CD4-positive, alpha-beta T cell treated with Interleukin-4 for 1 hour (primary cell): ENCODE measurements around the gene PAK4.

ENCODE experiments used
- DNase-seq, 2 donors: peaks; one replicate each; pipeline ENCODE4 v3.0.0-alpha.2; 2020 to 2022

PAK4 gene

DNA sequence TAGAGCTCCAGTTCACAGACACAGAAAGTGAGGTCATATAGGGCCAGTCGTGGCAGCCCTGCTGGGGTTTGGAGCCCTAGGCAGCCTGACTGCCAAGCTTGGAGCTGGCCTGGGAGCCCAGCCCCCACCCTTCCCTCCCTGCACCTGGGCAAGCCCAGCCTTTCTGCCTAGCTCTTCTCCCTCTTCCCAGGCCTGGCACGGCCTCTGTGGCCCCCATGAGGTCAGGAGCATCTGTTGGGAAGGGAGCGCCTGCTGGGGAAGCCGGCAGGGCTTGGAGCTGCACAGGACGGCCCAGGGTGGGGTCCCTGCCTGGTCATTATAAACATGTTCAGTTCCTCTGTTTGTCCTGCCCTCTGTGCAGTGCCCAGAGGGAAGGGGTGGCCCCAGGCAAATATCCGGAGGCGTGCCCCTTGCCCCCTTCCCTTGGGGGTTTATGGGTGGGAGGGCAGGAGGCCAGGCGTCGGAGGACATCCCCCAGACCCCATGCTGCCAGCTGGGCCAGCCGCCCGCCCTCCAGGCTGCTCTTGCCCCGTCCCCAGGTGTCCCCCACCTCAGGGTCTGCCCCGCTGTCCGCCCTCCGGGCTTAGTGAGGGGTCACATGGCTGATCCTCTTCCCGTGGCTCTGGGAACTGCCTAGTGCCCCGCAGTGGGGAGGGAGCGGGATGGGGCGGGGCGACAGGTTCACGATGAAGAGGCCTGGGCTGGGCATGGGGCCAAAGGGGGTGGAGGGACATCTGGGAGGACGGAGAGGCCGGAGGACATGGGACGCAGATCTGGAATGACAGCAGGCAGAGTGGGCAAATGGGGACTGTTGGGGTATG lies 41.2 kb downstream of the PAK4 start:
- no peak for DNase-seq

DNA sequence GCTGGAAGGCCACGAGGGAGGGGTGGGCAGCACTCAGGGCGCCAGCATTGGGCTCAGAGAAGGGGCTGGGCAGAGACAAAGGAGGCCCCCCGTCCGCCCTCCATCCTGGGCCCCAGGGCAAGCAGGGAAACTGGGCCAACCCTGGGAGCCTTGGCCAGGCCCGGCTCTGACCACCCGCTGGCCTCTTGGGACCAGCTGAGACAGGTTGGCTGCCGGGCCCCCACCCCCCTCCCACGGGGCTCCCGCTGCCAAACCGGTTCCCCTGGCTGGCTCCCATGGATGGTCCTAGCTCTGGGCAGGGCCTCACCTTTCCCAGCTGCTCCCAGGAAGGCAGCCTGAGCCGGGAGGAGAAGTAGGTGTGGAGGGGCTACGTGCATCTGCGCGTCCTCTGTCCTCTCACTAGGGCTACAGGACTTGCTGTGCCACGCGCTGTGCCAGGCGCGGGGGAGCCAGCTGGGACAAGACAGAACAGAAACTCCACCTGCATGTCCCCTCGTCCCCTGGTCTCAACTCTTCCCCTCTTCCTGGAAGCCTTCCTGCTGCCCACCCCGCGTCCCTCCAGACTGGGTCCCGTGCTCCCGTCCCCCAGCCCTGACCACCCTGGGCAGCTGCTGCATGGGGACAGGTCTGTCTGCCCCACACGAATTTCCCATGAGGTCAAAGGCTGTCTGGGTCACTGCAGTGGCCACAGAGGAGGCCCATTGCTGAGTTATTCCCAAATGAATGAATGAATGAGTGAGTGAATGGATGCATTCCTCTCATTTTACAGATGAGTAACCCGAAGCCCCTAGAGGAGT lies 42.1 kb downstream of the PAK4 start:
- no peak for DNase-seq

DNA sequence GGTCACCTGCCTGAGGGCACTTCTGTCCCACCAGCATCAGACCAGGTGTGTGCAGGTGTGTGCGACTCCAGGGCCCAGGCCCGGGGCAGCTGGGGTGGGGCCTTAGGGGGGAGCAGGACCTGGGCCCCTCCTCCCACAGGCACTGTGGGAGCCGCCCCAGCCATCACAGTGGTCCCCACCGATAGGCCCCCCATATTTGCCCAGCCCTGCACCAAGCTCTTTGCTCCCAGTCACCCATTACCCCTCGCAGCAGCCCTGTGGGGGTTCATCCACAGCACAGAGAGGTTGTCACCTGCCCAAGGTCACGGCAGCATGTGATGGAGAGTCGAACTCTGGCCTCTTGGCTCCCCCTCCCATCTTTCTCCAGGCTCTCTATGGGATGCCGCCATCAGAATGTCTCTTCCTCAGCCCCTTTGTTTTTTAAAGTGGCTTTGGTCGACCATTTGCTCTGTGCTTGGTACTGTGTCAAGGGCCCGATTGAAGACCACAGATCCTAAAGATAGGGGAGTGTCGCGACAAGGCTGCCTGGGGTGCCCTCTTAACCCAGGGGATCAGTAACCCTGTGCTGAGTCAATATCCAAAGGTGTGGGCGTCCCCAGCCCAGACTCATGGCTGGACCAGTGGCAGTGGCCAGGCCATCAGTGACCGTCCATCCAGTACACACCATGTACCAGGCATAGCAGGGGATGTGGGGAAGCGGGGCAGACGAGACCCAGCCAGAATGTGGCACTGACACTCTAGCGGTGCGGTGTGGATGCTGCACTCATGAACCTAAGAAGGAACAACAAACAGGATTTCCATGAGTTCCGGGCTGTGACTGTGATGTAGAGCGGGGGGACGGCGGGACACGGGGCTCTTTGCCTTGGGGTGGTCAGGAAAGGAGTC lies 42.9 kb downstream of the PAK4 start:
- no peak for DNase-seq

DNA sequence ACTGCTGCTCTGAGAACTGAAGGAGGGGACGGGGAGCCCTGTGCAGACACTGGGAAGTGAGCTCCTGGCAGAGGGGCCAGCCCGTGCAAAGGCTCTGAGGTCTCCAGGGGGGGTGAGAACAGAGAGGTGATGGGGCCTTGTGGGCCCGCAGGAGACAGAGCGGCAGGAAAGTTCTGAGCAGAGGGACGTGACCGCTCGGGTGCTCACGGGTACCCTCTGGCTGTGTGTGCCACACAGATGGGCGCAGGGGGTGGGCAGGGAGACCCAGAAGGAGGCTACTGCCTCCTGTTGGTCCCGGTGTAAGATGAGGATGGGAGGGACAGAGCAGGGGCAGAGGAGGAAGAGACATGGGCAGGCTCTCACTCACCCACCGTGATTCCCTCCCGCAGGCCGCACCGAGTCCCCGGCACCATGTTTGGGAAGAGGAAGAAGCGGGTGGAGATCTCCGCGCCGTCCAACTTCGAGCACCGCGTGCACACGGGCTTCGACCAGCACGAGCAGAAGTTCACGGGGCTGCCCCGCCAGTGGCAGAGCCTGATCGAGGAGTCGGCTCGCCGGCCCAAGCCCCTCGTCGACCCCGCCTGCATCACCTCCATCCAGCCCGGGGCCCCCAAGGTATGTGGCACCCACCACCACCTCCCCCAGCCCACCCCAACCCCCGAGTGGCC lies 43.7 kb downstream of the PAK4 start:
- DNase-seq = no peak

DNA sequence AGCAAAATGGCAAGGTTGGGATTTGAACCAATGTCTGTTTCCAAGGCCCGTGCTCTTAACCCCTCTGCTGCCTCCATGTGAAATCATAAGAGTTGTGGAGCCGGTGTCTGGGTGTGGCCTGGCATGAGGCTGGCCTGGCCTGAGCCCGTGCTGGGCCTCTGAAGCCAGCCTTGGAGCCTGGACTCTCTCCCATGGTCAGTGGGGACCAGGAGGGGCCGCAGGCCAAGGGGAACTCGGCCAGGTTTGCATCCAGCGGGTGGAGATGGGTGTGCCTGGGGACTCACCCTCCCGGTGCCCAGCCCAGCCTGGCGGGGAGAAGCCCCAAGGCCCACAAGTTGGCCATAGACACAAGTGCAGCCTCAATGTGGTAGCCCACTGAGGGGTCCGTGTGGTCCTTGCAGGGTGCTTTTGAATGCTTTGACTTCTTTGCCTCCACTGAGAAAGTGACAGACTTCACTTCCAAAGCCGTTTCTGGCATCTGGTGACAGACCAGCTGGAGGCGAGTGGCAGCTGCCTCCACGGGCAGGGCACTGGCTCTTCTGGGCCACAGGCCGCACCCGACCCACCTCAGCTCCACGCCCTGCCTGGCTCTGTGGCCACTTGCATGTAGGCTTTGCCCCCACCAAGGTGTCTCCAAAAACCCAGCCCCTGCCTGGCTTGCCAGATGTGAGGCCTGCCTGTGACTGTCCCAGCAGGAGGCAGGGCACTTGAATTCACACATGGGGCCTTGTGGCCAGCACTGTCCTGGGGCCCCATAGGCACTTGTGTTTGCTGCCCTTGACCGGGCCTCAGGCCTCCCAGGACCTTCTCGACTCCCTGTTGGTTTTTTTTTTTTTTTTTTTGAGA lies 45.0 kb downstream of the PAK4 start:
- DNase-seq = no peak

DNA sequence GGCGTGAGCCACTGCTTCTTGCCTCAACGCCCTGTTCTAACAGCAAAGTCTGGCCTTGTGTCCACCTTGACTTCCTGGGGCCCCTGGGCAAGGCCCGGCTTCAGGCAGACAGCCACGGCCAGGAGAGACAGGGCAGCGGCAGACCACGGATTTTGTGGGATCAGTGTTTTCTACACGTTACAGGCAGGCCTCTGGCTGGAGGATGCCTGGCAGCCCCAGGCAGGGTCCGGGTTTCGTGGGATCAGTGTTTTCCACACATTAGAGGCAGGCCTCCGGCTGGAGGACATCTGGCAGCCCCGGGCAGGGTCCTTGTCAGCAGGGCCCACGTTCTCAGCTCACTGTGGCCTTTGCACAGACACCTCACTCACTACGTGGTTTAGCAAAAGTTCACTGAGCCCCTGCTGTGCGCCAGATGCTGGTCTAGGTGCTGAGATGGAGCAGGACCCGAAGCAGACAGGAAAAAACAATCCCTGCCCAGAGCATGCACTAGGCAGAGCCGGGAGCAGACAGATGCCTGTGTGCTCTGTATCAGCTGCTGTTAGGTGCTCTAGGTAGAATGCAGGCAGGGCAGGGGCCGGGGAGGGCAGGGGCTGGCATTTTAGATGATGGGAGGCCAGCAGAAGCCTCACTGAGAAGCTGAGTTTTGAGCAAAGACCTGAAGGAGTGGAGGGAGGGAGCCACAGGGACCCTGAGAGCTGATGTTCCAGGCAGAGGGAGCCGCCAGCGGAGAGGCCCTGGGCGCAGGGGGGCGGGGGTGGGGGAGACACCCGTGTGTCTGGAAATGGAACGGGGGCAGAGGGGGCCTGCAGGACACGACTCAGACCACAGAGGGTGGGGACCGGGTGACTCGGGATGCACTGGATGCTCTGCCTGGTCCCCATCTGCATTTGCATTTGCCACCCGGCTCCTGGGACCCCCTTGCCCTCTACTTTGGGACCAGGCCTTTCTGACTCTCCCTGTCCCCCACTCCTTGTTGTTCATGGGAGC lies 46.2 kb downstream of the PAK4 start:
- DNase-seq = no peak

DNA sequence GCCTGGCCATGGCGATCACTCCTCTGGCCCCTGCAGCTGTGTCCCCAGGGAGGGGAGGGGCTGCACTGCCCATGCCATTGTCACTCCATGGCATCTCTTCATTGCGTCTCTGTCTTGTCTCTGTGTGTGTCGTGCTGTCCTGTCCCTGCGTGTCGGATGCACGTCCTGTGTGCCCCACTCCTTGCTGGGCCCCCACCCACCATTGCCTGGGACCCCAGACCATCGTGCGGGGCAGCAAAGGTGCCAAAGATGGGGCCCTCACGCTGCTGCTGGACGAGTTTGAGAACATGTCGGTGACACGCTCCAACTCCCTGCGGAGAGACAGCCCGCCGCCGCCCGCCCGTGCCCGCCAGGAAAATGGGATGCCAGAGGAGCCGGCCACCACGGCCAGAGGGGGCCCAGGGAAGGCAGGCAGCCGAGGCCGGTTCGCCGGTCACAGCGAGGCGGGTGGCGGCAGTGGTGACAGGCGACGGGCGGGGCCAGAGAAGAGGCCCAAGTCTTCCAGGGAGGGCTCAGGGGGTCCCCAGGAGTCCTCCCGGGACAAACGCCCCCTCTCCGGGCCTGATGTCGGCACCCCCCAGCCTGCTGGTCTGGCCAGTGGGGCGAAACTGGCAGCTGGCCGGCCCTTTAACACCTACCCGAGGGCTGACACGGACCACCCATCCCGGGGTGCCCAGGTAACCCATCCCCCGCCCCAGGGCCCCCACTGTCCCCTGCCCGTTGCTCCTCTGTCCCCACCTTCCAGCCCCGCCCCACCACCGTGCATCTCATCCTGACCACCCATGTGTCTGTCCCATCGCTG lies 47.3 kb downstream of the PAK4 start:
- no peak for DNase-seq

DNA sequence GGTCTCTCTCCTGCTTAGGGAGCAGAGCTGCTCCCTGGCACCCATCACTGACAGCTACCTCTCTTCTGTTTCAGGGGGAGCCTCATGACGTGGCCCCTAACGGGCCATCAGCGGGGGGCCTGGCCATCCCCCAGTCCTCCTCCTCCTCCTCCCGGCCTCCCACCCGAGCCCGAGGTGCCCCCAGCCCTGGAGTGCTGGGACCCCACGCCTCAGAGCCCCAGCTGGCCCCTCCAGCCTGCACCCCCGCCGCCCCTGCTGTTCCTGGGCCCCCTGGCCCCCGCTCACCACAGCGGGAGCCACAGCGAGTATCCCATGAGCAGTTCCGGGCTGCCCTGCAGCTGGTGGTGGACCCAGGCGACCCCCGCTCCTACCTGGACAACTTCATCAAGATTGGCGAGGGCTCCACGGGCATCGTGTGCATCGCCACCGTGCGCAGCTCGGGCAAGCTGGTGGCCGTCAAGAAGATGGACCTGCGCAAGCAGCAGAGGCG lies 48.0 kb downstream of the PAK4 start:
- no peak for DNase-seq

DNA sequence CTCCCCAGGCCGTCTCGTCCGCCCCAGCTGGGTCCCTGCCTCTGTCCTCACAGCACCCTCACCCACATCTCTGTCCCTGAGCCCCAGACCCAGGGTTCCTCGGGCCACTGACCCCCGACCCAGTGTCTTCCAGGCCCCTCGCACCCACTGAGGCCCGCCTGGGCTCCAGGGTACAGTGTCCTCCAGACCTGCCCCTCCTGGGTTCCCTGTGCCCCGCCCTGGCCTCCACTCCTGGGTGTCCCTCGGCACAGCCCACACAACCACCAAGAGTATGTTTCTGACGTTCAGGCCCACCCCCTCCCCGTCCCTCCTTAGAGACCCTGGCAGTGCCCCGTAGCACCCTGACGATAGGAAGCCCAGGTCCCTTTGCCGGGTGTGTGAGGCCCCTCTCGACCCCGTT lies 48.6 kb downstream of the PAK4 start:
- DNase-seq = no peak

DNA sequence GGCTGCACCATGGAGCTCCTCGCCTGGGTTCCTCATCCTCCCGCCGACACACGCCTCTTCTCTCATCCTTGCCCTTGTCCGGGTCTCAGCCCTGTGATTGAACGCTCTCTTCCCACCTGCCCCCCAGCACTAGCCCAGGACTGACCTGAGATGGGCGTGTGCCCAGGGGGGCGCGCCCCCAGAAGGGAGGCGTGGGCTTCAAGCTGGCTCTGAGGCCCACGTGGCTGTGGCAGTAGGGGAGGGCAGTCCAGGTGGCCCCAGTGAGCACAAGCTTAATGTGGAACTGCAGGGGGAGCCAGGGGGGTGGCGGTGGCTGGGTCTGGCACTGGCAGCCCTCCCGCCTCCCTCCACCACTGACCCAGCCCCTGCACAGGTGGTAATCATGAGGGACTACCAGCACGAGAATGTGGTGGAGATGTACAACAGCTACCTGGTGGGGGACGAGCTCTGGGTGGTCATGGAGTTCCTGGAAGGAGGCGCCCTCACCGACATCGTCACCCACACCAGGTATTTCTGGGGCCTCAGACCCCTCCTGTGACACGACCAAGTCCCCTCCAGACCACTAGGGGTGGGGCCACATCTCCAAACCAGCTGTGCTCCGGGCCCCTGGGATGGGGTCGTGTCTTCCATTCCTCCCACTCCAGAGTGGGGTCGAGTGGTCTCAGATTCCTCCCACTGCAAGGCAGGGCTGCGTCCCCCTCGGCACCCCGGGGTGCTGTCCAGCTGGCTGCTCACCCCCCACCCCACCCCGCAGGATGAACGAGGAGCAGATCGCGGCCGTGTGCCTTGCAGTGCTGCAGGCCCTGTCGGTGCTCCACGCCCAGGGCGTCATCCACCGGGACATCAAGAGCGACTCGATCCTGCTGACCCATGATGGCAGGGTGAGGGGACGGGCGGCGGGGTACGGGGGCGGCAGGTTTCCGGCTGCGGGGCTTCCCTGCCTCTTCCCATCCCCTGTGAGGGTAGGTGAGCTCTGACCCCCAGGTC lies 49.3 kb downstream of the PAK4 start:
- DNase-seq = no peak

DNA sequence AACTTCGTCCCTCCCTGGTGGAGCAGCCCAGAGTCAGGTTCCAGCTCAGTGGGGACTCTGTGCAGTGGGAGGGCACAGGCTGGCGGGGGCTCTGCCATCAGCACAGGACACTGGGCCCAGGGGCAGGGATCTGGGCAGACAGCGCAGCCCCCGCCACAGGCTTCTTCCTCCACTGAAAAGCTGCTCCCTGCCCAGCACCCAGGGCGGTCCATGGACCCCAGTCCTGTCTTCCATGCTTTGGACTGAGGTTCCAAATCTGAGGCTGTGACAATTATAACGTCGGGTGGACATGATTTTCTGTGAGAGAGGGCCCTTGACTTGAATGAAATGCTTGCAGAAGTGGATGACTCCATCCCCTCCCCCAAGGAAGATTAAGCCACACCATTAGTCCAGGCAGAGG lies 50.0 kb downstream of the PAK4 start:
- DNase-seq = no peak

DNA sequence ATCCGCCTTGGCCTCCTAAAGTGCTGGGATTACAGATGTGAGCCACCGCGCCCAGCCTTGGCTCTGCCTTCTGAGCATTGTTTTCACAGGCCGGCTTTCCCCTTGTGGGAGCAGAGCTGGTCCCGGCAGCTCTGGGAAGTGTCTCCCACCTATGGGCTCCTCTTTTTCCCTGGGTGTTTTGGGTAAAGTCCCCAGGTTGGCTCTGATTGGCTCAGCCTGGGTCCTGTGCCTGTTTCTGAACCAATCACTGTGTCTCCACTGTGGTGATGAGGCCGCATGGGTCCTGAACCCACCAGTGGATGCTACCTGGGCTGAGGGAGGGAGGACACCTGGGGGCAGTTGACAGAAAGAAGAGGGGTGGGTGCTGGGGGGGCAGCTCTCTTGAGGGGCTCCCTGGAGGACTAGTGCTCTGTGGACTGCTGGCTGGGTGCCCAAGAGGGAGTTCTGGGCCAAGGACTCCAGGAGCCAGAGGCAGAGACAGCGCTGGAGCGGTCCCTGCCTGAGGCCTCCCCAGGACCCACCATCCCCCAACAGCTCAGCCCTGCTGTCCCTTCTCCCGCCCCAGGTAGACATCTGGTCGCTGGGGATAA lies 51.6 kb downstream of the PAK4 start:
- DNase-seq = no peak

DNA sequence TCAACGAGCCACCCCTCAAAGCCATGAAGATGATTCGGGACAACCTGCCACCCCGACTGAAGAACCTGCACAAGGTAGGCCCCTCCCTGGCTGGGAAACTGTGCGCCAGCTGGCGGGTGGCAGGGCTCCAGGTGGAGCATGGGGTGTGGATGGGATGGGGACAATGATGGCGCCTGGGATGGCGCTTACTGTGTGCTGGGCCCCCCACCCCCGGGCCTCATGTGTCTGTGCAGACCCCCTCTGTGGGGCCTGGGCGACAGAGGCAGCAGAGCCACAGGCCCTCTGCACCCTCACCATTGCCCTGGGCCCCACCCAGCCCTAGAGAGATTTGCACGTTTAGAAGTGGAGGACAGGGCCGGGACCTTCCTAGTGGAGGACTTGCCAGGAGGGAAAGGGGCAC lies 52.1 kb downstream of the PAK4 start:
- no peak for DNase-seq

DNA sequence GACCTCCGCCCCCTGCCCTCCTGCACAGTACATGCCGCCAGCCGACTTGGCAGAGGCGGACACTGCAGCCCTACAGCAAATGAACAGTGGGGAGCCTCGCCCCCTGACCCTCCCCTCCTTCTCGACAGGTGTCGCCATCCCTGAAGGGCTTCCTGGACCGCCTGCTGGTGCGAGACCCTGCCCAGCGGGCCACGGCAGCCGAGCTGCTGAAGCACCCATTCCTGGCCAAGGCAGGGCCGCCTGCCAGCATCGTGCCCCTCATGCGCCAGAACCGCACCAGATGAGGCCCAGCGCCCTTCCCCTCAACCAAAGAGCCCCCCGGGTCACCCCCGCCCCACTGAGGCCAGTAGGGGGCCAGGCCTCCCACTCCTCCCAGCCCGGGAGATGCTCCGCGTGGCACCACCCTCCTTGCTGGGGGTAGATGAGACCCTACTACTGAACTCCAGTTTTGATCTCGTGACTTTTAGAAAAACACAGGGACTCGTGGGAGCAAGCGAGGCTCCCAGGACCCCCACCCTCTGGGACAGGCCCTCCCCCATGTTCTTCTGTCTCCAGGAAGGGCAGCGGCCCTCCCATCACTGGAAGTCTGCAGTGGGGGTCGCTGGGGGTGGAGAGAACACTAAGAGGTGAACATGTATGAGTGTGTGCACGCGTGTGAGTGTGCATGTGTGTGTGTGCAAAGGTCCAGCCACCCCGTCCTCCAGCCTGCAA lies 52.9 kb downstream of the PAK4 start:
- DNase-seq = no peak

DNA sequence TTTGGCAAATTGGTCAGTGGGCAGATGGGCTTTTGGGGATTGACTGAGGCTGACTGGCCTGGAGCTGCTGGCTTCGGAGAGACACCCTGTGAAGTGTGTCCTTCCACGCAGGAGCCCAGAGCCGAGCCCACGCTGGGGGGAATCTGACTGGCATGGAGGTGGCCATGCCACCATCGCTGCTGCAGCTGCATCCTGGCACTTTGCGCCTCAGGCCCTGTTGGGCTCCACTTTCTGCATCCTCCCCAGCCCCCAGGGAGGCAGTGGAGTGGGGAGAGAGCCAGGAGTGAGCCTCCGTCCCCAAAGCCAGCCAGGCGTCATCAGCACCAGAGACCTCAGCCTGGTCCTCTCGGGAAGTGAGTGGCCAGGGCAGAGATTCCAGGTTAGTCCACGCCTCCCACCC lies 54.2 kb downstream of the PAK4 start:
- no peak for DNase-seq

DNA sequence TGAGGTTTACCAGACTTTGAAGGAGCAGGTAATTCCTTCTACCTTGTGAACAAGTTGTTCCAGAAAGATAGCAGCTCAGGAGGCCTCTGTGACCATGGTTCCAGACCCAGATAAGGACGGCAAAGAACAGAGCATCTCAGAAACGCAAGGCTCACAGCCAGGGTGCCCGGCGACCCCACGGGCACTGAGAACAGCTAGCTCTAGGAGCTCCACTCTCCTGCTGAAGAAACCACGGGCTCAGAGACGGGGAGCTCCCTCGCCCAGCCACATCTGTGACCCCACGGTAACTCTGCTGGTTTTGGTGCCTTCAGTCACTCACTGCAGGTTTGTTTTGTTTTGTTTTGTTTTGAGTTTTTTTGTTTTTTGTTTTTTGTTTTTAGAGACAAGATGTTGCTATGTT lies 55.2 kb downstream of the PAK4 start:
- DNase-seq = no peak
